Endothelial cell of umbilical vein (primary cell): ENCODE measurements around the gene DACH2.

Experiments
- EZH2 ChIP-seq: IDR thresholded peaks from 2 replicates; pipeline ENCODE4 v1.6.1; 2012; ENCODE audit warnings: borderline replicate concordance, low read depth, mild to moderate bottlenecking, moderate library complexity, low read length, inconsistent platforms; ENCODE audit not compliant: severe bottlenecking
- FOS ChIP-seq: IDR thresholded peaks from 2 replicates; pipeline ENCODE4 v1.6.1; 2011; ENCODE audit warnings: mild to moderate bottlenecking, low read length, moderate library complexity, borderline replicate concordance; ENCODE audit not compliant: insufficient read depth
- GATA2 ChIP-seq: IDR thresholded peaks from 2 replicates; pipeline ENCODE4 v1.7.0; 2011; ENCODE audit warnings: low read depth, mild to moderate bottlenecking, moderate library complexity, mixed read lengths, low read length; ENCODE audit not compliant: insufficient read length, insufficient read depth
- JUN ChIP-seq: IDR thresholded peaks from 2 replicates; pipeline ENCODE4 v1.6.1; 2011; ENCODE audit warnings: borderline replicate concordance, low read depth; ENCODE audit not compliant: insufficient read length, insufficient read depth
- MYC ChIP-seq: IDR thresholded peaks from one replicate; pipeline ENCODE4 v1.6.1; 2011; ENCODE audit warnings: mild to moderate bottlenecking, low read depth, low read length
- POLR2A ChIP-seq: IDR thresholded peaks from 2 replicates; pipeline ENCODE4 v1.6.1; 2012; ENCODE audit warnings: low read depth, mild to moderate bottlenecking, control low read depth, low read length
- POLR2AphosphoS5 ChIP-seq: IDR thresholded peaks from 2 replicates; pipeline ENCODE4 v1.6.1; 2012; ENCODE audit warnings: low read depth, mild to moderate bottlenecking, control low read depth, low read length, moderate library complexity; ENCODE audit not compliant: insufficient read depth
- TF ChIP-seq, protein P1 (sequence below), 2 donors: IDR thresholded peaks; 1 replicate in 1 of 2; 2 replicates in 1 of 2; pipeline ENCODE4 v1.5.1; 2011; ENCODE audit warnings: low read length in 2 of 2, mild to moderate bottlenecking in 2 of 2, moderate library complexity in 2 of 2, control low read depth in 1 of 2, inconsistent platforms in 1 of 2, low read depth in 1 of 2; ENCODE audit not compliant: insufficient read depth in 1 of 2; ENCODE audit errors: extremely low read depth in 1 of 2
- TF ChIP-seq, protein P2 (sequence below): IDR thresholded peaks from 2 replicates; pipeline ENCODE4 v1.6.1; 2011; ENCODE audit not compliant: insufficient read depth, insufficient read length

DNA sequence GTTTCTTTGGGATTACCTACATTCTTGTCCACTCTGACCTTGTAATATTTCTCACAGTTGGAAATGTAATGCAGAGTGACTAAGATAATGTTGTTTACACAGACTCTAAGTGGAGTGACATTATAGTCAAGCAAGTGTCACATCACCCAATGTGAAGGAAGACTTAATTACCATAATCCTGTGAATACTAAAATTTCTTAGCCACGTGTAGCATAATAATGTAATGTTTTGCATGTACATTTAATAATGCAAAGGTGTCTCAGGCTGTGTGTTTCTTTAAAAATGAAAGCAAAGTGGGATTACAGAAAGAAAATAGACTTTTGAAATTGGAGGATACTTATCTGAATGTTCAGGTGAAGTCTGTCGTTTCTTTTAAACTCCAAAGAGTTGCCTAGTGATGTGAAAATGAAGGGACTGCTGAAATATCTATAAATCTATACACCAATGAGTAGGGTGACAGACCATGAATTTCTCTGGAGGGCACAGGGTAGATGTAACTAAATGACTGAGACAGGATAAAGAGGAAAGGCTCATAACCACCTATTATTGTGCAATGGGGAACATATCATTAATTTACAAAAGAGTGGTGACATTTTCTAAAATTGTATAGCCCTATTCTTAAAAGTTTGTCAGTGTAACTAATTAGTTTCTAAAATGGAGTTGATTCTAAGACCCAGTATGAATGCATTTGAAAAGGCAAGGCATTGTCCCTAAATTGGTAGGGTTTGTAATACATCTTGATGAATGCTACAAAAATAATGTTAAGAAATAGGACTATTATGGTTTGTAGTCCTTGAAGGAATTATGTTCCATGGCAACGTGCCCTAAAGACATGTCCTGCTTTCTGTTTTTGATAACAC, 235.7 kb downstream of the DACH2 start:
- TF ChIP-seq, protein P1, sequence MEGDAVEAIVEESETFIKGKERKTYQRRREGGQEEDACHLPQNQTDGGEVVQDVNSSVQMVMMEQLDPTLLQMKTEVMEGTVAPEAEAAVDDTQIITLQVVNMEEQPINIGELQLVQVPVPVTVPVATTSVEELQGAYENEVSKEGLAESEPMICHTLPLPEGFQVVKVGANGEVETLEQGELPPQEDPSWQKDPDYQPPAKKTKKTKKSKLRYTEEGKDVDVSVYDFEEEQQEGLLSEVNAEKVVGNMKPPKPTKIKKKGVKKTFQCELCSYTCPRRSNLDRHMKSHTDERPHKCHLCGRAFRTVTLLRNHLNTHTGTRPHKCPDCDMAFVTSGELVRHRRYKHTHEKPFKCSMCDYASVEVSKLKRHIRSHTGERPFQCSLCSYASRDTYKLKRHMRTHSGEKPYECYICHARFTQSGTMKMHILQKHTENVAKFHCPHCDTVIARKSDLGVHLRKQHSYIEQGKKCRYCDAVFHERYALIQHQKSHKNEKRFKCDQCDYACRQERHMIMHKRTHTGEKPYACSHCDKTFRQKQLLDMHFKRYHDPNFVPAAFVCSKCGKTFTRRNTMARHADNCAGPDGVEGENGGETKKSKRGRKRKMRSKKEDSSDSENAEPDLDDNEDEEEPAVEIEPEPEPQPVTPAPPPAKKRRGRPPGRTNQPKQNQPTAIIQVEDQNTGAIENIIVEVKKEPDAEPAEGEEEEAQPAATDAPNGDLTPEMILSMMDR (IDR thresholded peaks at IDR 0.05; ENCODE audit: extremely low read depth in 1 of 2, insufficient read depth in 1 of 2, low read depth in 1 of 2, low read length in 2 of 2) = no peak
- TF ChIP-seq, protein P2, sequence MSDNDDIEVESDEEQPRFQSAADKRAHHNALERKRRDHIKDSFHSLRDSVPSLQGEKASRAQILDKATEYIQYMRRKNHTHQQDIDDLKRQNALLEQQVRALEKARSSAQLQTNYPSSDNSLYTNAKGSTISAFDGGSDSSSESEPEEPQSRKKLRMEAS = no peak
- TF ChIP-seq MYC (no peak), EZH2 (no peak), FOS (no peak), POLR2AphosphoS5 (no peak), POLR2A (no peak), GATA2 (no peak), JUN (no peak)
